EH (cell line): ENCODE measurements around the gene PHYKPL.
A peak's percentile ranks its signal among the peaks of the same experiment; 100 is the strongest.

Experiments
- DNase-seq: peaks from one replicate; pipeline ENCODE4 v3.0.0-alpha.2; 2015; ENCODE audit warnings: low read depth

Gene PHYKPL

DNA sequence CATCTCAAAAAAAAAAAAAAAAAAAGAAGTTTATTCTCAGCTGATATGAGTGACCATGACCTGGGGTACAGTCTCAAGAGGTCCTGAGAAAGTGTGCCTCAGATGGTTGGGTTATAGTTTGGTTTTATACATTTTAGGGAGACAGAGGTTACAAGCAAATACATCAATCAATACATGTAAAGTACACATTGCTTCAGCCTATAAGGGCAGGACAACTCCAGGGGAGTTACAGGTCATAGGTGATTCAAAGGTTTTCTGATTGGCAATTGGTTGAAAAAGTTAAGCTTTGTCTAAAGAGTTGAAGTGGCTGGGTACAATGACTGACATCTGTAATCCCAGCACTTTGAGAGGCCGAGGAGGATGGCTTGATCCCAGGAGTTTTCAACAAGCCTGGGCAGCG is 43.2 kb downstream of the PHYKPL start:
- DNase-seq: no peak

DNA sequence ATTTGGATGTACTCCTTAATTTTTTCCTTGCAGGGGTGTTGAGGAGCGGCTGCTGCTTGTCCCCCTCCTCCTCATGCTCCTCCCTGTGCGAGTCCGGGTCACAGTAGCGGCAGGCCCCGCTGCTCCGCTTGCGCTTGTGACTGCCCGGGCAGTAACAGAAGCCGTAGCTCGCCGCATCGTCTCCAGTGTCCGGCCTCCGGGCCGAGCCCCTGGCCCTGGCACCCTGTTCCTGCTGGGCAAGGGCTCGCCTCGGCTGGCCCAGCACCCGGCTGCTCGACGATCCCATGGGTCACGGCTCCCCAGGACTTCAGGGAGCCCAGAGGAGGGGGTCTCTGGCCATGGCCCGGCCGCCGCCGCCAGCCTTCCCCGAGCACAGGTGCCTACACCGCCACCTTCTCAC is 45.6 kb downstream of the PHYKPL start, which contains the start of gene GMCL2:
Gene GMCL2 (minus strand): TSS at position 358 of the 400 bp plus-strand sequence. CDS start 72 bp downstream, at position 286.
- no peak for DNase-seq

DNA sequence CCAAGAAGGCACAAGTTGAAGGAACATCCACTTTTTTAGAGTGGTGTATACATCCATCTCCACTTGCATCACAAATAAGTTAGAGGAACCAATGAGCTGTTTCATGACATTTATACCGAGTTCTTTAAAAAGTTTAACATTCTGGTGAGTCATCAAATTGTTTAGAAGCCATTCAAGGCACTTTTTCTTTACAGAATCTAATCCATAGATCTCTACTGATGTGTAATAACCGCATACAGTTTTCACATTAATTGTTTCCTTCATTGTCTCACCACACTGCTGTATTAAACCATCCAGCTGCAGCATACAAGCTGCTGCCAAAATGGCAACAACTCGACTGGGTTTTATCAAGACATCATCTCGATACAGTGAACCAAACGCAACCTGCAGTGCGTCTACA is 46.2 kb downstream of the PHYKPL start:
- DNase-seq: no peak

DNA sequence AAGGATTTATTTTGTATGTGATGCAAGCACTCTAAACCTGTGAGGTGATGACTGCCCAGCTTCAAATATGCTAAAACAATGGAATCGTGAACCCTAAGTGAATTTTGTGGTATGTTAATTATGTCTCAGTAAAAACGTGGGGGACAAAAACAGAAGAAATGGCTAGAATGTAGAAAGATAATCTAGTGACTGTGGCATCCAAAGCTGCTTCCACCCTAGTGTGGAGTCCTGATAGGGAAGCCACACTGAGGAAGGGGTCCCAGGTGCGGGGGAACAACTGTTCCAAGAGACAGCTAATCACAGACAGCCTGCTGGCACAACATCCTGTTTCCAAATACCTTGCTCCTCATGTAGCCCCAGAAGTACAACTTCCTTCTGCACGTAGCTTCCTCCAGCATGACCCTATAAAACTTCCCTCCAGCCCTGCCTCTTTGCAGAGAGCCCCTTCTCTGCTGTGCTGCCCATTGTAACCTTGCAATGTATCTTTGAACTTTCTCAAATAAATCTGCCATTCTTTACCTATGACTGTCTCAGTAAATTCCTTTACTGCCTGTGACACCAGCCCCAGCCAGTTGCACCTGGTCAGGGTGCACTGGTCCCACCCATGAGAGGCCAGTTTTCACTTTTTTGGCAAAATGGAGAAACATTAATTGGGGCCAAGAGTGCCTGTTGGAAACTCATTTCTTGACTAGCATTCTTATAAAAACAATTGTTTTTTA is 50.3 kb downstream of the PHYKPL start:
- DNase-seq: no peak

DNA sequence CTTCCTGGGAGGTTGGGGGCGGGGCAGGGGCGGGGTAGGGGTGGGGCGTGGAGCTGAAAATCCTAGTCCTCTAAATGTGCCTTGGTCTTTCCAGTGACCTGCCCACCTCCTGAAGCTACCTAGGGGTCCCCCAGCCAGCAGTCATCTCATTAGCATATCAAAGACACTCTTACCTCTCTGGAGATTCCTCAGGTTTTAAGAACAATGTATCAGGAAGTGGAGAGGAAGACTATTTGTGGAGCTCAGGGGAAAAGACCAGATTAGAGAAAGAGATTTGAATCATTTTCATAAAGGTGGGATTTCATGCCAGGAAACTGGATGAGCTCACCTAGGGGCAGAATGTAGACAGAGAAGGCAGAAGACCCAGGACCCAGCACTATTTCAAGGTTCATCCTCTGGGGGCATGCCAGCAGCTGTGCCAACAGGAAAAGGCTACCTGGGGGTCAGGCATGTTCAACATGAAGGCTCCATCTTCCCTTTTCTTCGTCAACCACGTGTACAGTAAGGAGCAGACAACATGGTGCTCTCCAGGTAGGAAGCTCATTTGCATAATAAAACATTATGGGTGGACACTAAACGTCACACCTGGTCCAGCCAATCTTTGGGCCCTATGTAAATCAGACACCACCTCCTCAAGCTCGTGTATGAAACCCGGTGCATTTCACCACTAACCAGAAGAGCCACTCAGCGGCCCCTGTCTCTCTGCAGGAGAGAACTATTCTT is 52.3 kb downstream of the PHYKPL start:
- DNase-seq: no peak

DNA sequence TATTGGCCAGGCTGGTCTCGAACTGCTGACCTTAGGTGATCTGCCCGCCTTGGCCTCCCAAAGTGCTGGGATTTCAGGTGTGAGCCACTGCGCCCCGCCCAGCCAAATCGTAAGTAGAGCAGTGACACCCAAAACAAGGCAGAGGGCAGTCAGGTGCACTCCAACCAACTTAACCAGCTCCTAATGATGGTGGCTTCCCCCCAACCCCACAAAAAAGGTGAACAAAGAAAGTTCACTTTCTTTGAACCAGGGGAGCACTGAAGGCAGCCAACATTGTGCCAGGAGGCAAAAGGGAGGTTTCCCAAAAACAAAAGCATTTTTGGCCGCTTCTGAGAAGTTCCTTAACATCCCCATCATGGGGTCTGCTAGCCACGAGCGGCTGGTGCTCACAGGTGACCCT is 55.0 kb downstream of the PHYKPL start:
- no peak for DNase-seq

DNA sequence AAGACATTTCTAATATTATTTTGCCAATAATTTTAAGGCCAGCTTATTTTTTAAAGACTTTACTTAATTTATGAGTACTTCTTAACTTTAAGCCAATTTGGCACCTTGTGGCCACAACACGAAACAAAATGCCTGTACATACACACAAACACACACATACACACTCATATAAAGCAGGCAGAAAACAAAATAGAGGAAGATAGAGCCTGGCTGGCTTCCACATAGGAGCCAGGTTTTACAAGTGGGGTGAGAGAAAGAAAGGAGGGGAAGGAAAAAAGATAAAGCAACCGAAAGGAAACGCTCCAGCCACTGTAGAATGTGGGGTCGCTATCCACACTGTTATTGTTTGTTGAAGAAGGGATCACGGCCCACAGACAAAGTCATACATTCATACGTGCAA is 55.8 kb downstream of the PHYKPL start:
- no peak for DNase-seq

DNA sequence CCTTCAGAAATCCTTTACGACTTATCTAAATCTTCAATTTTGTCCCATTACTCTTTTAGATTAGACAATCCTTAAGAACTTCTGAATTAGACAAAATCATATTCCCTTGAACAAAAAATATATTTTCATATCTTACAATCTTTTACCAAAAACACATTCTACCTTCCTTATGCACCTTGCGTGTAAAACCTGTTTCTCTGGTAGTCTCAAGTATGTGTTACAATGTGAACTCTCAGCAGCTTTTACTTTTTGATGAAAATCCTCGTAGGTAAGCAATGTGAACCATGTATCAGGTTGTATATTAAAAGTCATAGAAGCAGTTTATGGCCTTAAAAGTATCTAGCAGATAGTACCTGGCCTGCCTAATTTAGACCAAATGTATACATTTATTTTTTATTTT is 58.1 kb downstream of the PHYKPL start:
- DNase-seq: no peak

DNA sequence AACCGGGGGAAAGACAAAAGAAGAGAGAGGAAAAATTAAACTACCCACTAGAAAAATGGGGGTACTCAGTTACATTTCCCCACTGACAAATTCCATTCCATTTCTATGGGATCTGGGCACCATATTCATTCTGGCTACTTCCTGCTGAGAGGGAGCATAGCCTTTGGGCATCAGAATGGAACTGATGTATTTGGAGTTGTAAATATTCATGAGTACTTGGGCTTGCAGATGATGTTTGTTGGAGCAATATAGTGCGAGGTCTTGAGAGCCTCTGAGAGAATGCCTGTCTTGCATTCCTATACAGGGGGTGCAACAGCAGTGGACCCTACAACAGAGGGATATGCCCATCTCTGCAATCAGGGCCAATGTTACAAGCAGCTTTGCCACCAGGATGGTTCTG is 62.1 kb downstream of the PHYKPL start:
- no peak for DNase-seq

DNA sequence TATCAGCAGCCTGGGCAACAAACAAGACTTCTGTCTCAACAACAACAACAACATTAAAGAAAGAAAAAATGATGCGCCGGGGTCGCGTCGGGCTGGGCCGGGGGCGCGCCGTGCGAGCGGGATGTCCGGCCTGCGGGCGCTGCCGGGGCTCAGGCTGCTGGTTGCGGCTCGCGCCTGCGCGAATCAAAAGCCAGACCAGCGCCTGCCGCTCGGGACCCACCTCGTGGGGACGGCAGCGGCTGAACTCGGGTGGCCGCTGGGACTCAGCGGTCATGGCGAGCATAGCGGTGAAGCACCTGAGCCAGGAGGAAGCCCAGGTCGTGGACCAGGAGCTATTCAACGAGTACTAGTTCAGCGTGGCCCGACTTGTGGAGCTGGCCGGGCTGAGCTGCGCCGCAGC is 67.0 kb downstream of the PHYKPL start:
- no peak for DNase-seq

DNA sequence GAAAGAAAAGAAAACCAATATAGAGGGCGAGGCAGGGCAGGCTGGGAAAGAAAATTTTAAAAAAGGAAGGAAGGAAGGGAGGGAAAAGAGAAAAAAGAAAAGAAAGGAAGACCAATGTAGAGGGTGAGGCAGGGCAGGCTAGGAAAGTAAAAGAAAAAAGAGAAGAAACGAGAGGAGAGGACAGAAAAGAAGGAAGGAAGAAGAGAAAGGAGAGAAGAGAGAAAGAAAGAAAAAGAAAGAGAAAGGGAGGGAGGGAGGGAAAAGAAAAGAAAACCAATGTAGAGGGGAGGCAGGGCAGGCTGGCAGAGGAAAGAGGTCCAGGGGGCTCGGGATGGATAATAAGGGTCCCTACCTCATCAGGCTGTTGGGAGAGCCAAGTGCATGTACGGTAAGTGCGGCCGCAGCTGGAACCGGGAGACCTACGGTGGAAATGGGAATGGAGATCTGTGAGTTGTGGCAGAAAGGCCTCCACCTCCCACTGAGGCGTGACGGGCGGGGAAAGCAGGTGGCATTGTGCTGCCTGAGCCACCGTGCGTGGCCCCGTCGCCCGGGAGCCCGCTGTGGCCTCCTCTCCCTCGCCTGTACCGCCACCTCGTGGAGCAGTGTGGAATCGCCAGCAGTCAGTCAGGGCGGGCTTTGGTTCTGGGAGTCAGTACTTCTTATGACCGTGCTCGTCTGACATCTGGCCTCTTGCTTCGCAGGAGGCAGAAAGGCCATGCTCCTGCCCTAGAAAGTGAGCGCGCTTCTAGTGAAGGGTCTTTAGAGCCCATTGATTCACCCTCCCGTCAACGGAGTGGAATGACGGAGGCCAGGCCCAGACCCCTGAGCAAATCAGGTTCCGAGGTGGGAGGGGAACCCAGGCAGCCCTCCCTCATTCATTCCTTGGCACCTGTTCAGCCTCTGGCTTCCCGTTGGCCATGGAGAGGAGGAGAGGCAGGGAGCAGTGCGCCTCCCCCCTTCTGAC is 68.5 kb downstream of the PHYKPL start:
- DNase-seq: peak; percentile 68

DNA sequence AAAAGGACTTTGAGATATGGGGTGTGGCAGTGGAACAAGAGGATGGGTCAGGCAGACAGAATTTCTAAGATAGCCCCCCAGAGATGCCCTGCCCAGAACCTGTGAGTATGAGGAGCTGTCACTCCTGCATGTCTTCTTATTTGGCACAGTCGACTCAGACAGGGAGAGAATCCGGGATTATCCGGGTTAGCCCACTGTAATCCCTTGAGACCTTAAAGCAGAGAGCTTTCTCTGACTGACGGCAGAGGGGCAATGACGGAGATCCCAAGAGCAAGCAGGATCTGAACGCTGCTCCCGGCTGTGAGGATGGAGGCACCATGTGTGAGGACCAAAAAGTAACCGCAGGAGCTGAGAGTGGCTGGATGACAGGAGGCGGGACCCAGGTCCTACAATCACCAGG is 70.1 kb downstream of the PHYKPL start:
- no peak for DNase-seq

DNA sequence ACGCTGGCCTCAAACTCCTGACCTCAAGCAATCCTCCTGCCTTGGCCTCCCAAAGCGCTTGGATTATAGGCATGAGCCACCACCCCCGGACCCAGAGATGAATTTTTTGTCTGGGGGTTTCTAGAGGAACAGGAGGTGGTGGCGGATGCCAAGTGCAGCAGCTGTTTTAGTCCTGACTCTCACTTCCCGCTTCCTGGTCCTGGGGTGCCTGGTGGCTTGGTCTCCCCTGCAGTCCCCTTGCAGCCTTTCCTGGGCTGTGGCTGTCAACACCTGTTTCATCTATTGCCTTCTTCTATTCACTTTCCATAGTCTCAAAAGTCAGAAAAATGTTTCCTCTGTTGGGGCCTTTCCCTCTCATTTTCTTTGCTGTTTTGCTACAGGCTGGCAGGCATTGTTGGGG is 72.4 kb downstream of the PHYKPL start:
- DNase-seq: no peak
